CD1c-positive myeloid dendritic cell (primary cell): Measurements from ENCODE around the gene SERF2.
"Not testable (repeated sequence)": the region's sequence is repeated elsewhere in the genome, so short reads cannot be mapped to it uniquely, and the experiment has no call there.

Source experiments
- DNase-seq: peaks from one replicate; pipeline ENCODE4 v3.0.0-alpha.2; 2016; ENCODE audit errors: extremely low spot score

SERF2 gene

DNA sequence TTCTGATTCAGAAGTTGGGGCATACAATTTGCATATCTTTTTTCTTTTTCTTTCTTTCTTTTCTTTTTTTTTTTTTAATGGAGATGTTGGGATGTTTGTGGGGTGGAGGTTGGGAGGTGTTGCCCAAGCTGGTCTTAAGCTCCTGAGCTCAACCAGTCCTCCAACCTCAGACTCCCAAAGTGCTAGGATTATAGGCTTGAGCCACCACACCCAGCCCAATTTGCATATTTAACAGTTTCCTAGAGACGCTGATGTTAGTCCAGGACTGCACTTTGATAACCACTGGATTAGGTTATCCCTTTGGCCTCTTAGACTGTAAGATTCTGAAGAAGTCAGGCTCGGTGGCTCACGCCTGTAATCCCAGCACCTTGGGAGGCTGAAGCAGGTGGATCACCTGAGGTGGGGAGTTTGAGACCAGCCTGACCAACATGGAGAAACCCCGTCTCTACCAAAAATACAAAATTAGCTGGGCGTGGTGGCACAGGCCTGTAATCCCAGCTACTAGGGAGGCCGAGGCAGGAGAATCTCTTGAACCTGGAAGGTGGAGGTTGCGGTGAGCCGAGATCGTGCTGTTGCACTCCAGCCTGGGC, 37.9 kb downstream of the SERF2 start:
- DNase-seq: not testable (repeated sequence)

GRCh38 chr15:43830691-43831275, 38.7 kb downstream of the SERF2 start:
- DNase-seq: not testable (repeated sequence)

DNA sequence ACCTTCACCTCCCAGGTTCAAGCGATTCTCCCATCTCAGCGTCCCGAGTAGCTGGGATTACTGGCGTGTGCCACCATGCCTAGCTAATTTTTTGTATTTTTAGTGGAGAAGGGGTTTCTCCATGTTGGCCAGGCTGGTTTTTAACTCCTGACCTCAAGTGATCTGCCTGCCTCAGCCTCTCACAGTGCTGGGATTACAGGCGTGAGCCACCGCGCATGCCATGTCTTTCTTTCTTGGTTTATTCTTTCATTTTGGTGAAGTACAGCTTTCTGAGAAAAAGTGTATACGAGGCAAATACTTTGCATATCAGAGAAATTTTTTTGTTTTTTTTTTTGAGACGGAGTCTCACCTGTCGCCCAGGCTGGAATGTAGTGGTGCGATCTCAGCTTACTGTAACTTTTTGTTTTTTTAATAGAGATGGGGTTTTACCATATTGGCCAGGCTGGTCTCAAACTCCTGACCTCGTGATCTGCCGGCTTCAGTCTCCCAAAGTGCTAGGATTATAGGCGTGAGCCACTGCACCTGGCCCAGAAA, 39.5 kb downstream of the SERF2 start:
- not testable (repeated sequence) for DNase-seq

GRCh38 chr15:43832485-43832884, 40.4 kb downstream of the SERF2 start:
- not testable (repeated sequence) for DNase-seq

DNA sequence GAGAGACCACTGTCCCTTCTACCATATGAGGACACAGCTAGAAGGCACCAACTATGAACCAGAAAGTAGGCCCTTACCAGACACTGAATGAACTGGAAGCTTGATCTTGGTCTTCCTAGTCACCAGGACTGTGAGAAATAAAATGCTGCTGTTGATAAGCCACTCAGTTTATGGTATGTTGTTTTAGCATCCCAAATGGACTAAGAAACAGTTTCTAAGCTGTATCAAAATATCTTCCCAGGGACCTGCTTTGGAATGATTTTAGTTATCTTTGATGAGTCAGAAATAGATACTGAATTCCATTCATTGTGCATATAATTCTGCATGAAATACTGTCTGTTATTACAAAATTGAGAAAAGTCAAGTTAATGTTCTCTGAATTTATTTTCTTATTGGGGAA, 53.3 kb downstream of the SERF2 start:
- no peak for DNase-seq
